ENCODE measurements around the gene NTN4.
"Not testable (repeated sequence)": the region's sequence is repeated elsewhere in the genome, so short reads cannot be mapped to it uniquely, and the experiment has no call there.

The NTN4 gene

GRCh38 chr12:95623554-95624170, 166.9 kb downstream of the NTN4 start:
- peak; percentile 97 for DNase-seq (ENCODE audit: low read depth)

GRCh38 chr12:95622879-95623278, 167.7 kb downstream of the NTN4 start:
- no peak for DNase-seq (ENCODE audit: low read depth)

- DNase-seq (ENCODE audit: low read depth) = no peak
Observed at GRCh38 chr12:95621725-95622124, 168.8 kb downstream of the NTN4 start.

GRCh38 chr12:95620171-95620570, 170.4 kb downstream of the NTN4 start:
- DNase-seq (ENCODE audit: low read depth) = no peak

- DNase-seq (ENCODE audit: low read depth) = not testable (repeated sequence)
Observed at GRCh38 chr12:95616470-95616869, 174.1 kb downstream of the NTN4 start.

GRCh38 chr12:95615749-95616148, 174.8 kb downstream of the NTN4 start:
- DNase-seq (ENCODE audit: low read depth) = peak; percentile 68

- DNase-seq (ENCODE audit: low read depth) = no peak
Observed at GRCh38 chr12:95614390-95614982, 176.1 kb downstream of the NTN4 start.

GRCh38 chr12:95613021-95613420, 177.5 kb downstream of the NTN4 start:
- DNase-seq (ENCODE audit: low read depth) = peak; percentile 26

GRCh38 chr12:95611676-95612309, 178.8 kb downstream of the NTN4 start:
- no peak for DNase-seq (ENCODE audit: low read depth)

- peak; percentile 91 for DNase-seq (ENCODE audit: low read depth)
Observed at GRCh38 chr12:95608252-95609033, 182.1 kb downstream of the NTN4 start.

Measured in EH (cell line).